ENCODE data around the gene STAMBP. TPM values are rescaled to one million over a fixed set of nuclear protein-coding genes. Genes with fewer than 3 reads are reported as not detected.
"Not testable (repeated sequence)": the region's sequence is repeated elsewhere in the genome, so short reads cannot be mapped to it uniquely, and the experiment has no call there.

STAMBP gene
- total and polyA plus RNA-seq, 4 donors, result 10.2 to 27.1 (median 15.9) TPM

GRCh38 chr2:73780237-73780582, 48.6 kb upstream of the STAMBP start:
- WGBS, result 4% methylated on average over 7 of the region's 7 CpGs
- no peak for TF ChIP-seq YY1 (IDR thresholded peaks at IDR 0.05)
- no peak for TF ChIP-seq JUND (IDR thresholded peaks at IDR 0.05)
- TF ChIP-seq FOXA2 (IDR thresholded peaks at IDR 0.05), result no peak
- no peak for TF ChIP-seq HNF4A (conservative IDR thresholded peaks at IDR 0.05)
- TF ChIP-seq, protein P1, sequence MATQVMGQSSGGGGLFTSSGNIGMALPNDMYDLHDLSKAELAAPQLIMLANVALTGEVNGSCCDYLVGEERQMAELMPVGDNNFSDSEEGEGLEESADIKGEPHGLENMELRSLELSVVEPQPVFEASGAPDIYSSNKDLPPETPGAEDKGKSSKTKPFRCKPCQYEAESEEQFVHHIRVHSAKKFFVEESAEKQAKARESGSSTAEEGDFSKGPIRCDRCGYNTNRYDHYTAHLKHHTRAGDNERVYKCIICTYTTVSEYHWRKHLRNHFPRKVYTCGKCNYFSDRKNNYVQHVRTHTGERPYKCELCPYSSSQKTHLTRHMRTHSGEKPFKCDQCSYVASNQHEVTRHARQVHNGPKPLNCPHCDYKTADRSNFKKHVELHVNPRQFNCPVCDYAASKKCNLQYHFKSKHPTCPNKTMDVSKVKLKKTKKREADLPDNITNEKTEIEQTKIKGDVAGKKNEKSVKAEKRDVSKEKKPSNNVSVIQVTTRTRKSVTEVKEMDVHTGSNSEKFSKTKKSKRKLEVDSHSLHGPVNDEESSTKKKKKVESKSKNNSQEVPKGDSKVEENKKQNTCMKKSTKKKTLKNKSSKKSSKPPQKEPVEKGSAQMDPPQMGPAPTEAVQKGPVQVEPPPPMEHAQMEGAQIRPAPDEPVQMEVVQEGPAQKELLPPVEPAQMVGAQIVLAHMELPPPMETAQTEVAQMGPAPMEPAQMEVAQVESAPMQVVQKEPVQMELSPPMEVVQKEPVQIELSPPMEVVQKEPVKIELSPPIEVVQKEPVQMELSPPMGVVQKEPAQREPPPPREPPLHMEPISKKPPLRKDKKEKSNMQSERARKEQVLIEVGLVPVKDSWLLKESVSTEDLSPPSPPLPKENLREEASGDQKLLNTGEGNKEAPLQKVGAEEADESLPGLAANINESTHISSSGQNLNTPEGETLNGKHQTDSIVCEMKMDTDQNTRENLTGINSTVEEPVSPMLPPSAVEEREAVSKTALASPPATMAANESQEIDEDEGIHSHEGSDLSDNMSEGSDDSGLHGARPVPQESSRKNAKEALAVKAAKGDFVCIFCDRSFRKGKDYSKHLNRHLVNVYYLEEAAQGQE (IDR thresholded peaks at IDR 0.05), result no peak
- peaks cover 5 to 10% (median 7%) of the 10 kb centered on the region in 4 donors for H3K36me3 ChIP-seq (ENCODE audit: control insufficient read depth in 4 of 4, insufficient read depth in 3 of 4, low read depth in 1 of 4, low read length in 3 of 4)
- H3K27ac ChIP-seq (ENCODE audit: low read depth in 1 of 2, low read length in 2 of 2), result no peak overlapping the region
- H3K27me3 ChIP-seq (ENCODE audit: control insufficient read depth in 4 of 4, insufficient read depth in 4 of 4, low read length in 3 of 4), result no peaks in the 10 kb centered on the region
- H3K4me3 ChIP-seq (ENCODE audit: low read depth in 1 of 3, low read length in 3 of 3), result no peak overlapping the region
- H3K9me3 ChIP-seq (ENCODE audit: control insufficient read depth in 4 of 4, low read length in 3 of 4), result no peaks in the 10 kb centered on the region
- H3K9ac ChIP-seq (ENCODE audit: low read depth in 1 of 2, low read length in 2 of 2), result no peak overlapping the region
- DNase-seq (ENCODE audit: low spot score), result no peak
- H3K4me1 ChIP-seq (ENCODE audit: control insufficient read depth in 4 of 4, insufficient read depth in 4 of 4, low read length in 3 of 4), result peaks cover 0 to 13% (median 9%) of the 10 kb centered on the region in 4 donors

- not testable (repeated sequence) for H3K9ac ChIP-seq (ENCODE audit: low read depth in 1 of 2, low read length in 2 of 2); H3K27ac ChIP-seq (ENCODE audit: low read depth in 1 of 2, low read length in 2 of 2); H3K4me1 ChIP-seq (ENCODE audit: control insufficient read depth in 4 of 4, insufficient read depth in 4 of 4, low read length in 3 of 4); H3K36me3 ChIP-seq (ENCODE audit: control insufficient read depth in 4 of 4, insufficient read depth in 3 of 4, low read depth in 1 of 4, low read length in 3 of 4); H3K9me3 ChIP-seq (ENCODE audit: control insufficient read depth in 4 of 4, low read length in 3 of 4); H3K27me3 ChIP-seq (ENCODE audit: control insufficient read depth in 4 of 4, insufficient read depth in 4 of 4, low read length in 3 of 4); DNase-seq (ENCODE audit: low spot score); H3K4me3 ChIP-seq (ENCODE audit: low read depth in 1 of 3, low read length in 3 of 3)
- WGBS, result 88% methylated on average over 15 of the region's 15 CpGs
These were observed 45.4 kb upstream of the STAMBP start for GRCh38 chr2:73783402-73783801.

DNA sequence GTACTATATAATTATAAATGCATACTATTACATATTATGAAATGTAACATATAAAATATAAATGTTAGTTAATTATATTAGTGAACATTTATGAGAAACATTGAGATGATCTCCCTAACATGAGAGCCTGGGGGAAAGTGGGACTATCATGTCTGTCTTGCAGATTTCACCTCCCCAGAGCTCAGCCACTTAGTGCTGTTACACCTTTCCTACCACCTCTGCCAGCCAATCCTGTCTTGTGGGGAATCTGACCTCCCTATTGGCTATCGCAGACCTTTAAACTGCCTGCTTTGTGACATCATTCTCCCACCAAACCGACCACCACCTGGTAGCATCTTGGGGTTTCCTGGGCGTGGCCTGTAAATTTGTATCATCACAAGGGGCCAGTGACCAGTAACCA, 44.9 kb upstream of the STAMBP start, which contains the start of gene C2orf78:
Gene C2orf78 (plus strand): TSS at position 301 of the 400 bp plus-strand sequence. CDS start 127 bp downstream, outside the sequence.
- not testable (repeated sequence) for H3K9ac ChIP-seq (ENCODE audit: low read depth in 1 of 2, low read length in 2 of 2); H3K27ac ChIP-seq (ENCODE audit: low read depth in 1 of 2, low read length in 2 of 2); H3K27me3 ChIP-seq (ENCODE audit: control insufficient read depth in 4 of 4, insufficient read depth in 4 of 4, low read length in 3 of 4); H3K36me3 ChIP-seq (ENCODE audit: control insufficient read depth in 4 of 4, insufficient read depth in 3 of 4, low read depth in 1 of 4, low read length in 3 of 4); H3K9me3 ChIP-seq (ENCODE audit: control insufficient read depth in 4 of 4, low read length in 3 of 4); DNase-seq (ENCODE audit: low spot score); H3K4me3 ChIP-seq (ENCODE audit: low read depth in 1 of 3, low read length in 3 of 3); H3K4me1 ChIP-seq (ENCODE audit: control insufficient read depth in 4 of 4, insufficient read depth in 4 of 4, low read length in 3 of 4)
- WGBS, result 60% methylated on average over 3 of the region's 3 CpGs

- no peaks in the 10 kb centered on the region for H3K27me3 ChIP-seq (ENCODE audit: control insufficient read depth in 4 of 4, insufficient read depth in 4 of 4, low read length in 3 of 4)
- no peak overlapping the region for H3K4me3 ChIP-seq (ENCODE audit: low read depth in 1 of 3, low read length in 3 of 3)
- H3K9ac ChIP-seq (ENCODE audit: low read depth in 1 of 2, low read length in 2 of 2), result no peak overlapping the region
- no peaks in the 10 kb centered on the region for H3K36me3 ChIP-seq (ENCODE audit: control insufficient read depth in 4 of 4, insufficient read depth in 3 of 4, low read depth in 1 of 4, low read length in 3 of 4)
- H3K9me3 ChIP-seq (ENCODE audit: control insufficient read depth in 4 of 4, low read length in 3 of 4), result no peaks in the 10 kb centered on the region
- H3K4me1 ChIP-seq (ENCODE audit: control insufficient read depth in 4 of 4, insufficient read depth in 4 of 4, low read length in 3 of 4), result peaks cover 0 to 10% (median 5%) of the 10 kb centered on the region in 4 donors
- H3K27ac ChIP-seq (ENCODE audit: low read depth in 1 of 2, low read length in 2 of 2), result no peak overlapping the region
- no peak for DNase-seq (ENCODE audit: low spot score)
- no peak for TF ChIP-seq SP1 (IDR thresholded peaks at IDR 0.05)
- TF ChIP-seq GABPA (IDR thresholded peaks at IDR 0.05 in 1 of 2, conservative IDR thresholded peaks at IDR 0.05 in 1 of 2), result no peak
- TF ChIP-seq ATF3 (IDR thresholded peaks at IDR 0.05), result no peak
- TF ChIP-seq, protein P1 (IDR thresholded peaks at IDR 0.05), result no peak
- TF ChIP-seq EGR1 (IDR thresholded peaks at IDR 0.05; ENCODE audit: low read depth in 2 of 2), result no peak
- TF ChIP-seq, protein P2, sequence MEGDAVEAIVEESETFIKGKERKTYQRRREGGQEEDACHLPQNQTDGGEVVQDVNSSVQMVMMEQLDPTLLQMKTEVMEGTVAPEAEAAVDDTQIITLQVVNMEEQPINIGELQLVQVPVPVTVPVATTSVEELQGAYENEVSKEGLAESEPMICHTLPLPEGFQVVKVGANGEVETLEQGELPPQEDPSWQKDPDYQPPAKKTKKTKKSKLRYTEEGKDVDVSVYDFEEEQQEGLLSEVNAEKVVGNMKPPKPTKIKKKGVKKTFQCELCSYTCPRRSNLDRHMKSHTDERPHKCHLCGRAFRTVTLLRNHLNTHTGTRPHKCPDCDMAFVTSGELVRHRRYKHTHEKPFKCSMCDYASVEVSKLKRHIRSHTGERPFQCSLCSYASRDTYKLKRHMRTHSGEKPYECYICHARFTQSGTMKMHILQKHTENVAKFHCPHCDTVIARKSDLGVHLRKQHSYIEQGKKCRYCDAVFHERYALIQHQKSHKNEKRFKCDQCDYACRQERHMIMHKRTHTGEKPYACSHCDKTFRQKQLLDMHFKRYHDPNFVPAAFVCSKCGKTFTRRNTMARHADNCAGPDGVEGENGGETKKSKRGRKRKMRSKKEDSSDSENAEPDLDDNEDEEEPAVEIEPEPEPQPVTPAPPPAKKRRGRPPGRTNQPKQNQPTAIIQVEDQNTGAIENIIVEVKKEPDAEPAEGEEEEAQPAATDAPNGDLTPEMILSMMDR (IDR thresholded peaks at IDR 0.05; ENCODE audit: low read depth, low read length, missing input control), result no peak
- no peak for TF ChIP-seq TAF1 (conservative IDR thresholded peaks at IDR 0.05)
- no peak for TF ChIP-seq RXRA (IDR thresholded peaks at IDR 0.05)
- TF ChIP-seq NR2F2 (IDR thresholded peaks at IDR 0.05), result no peak
- TF ChIP-seq, protein P3, sequence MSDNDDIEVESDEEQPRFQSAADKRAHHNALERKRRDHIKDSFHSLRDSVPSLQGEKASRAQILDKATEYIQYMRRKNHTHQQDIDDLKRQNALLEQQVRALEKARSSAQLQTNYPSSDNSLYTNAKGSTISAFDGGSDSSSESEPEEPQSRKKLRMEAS (IDR thresholded peaks at IDR 0.05), result no peak
- no peak for TF ChIP-seq HNF4A (conservative IDR thresholded peaks at IDR 0.05)
These were observed 16.9 kb upstream of the STAMBP start for GRCh38 chr2:73811878-73812277.
